Activated CD8-positive, alpha-beta T cell treated with anti-CD3 and anti-CD28 coated beads for 36 hours (primary cell): ENCODE measurements around the gene SPAG16. TPM values are rescaled to one million over a fixed set of nuclear protein-coding genes. Genes with fewer than 3 reads are reported as not detected.
"Not testable (repeated sequence)": the region's sequence is repeated elsewhere in the genome, so short reads cannot be mapped to it uniquely, and the experiment has no call there.

Source experiments
- ATAC-seq: fragments of 200-7000 bp; cut with Tn5 transposase; one replicate; pipeline ENCODE4 v1.10.0; 2021; ENCODE audit warnings: mild to moderate bottlenecking, moderate library complexity
- CTCF ChIA-PET: fragments of 350-600 bp; sonication (Branson Sonifier 250); formaldehyde crosslinking; loops from one replicate; lab custom pipeline; 2021; ENCODE audit warnings: antibody characterized with exemption; lab: Charles Lee
- POLR2A ChIA-PET: fragments of 350-600 bp; sonication (Branson Sonifier 250); formaldehyde crosslinking; loops from one replicate; lab custom pipeline; 2021; ENCODE audit warnings: antibody characterized with exemption; lab: Charles Lee
- DNase-seq: peaks from one replicate; pipeline ENCODE4 v3.0.0-alpha.2; 2020
- H3K27ac Mint-ChIP-seq: one replicate; pipeline ENCODE4 v1.8.0; 2021; ENCODE audit warnings: mild to moderate bottlenecking, mixed read lengths
- H3K27me3 Mint-ChIP-seq: one replicate; pipeline ENCODE4 v1.8.0; 2021; ENCODE audit warnings: mixed read lengths
- H3K36me3 Mint-ChIP-seq: one replicate; pipeline ENCODE4 v1.8.0; 2021; ENCODE audit warnings: low read depth, mixed read lengths
- H3K4me1 Mint-ChIP-seq: one replicate; pipeline ENCODE4 v1.8.0; 2021; ENCODE audit warnings: low read depth, mixed read lengths
- H3K4me3 Mint-ChIP-seq: one replicate; pipeline ENCODE4 v1.8.0; 2021; ENCODE audit warnings: mild to moderate bottlenecking, moderate library complexity, mixed read lengths
- H3K9me3 Mint-ChIP-seq: one replicate; pipeline ENCODE4 v1.8.0; 2021; ENCODE audit warnings: mixed read lengths
- intact Hi-C: fragments of 100-400 bp; cut with micrococcal nuclease; formaldehyde crosslinking; loops from one replicate; pipeline ENCODE4 v1.10.0; 2022
- total RNA-seq, 2 experiments: library from RNA; stranded (reverse); gene quantifications; one replicate each; pipeline ENCODE4 v1.2.3, GENCODE V29; 2021
- TF ChIP-seq, protein P1 (sequence below): fragments of 200-600 bp; IDR thresholded peaks from one replicate; pipeline ENCODE4 v1.8.0; 2022; ENCODE audit warnings: antibody characterized with exemption, mild to moderate bottlenecking

Gene SPAG16
- total RNA-seq, 2 experiments from 2014 or later, result 9.4 to 11.7 TPM

DNA sequence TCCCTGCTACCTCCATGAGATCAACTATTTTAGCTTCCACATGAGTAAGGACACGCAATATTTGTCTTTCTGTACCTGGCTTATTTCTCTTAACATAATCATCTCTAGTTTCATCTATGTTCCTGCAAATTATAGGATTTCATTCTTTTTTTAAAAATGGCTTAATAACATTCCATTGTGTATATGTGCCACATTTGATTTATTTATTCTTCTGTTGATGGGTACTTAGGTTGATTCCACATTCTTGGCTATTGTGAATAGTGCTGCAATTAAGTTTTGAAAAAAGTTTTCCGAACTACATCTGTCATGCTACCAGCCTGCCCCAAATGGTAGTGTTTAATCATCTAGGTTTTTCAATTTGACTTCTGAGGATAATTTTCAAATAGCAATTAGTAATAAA, 36.3 kb downstream of the SPAG16 start:
- ATAC-seq (no peak), DNase-seq (no peak)
- peaks cover 39% of the 10 kb centered on the region for H3K36me3 Mint-ChIP-seq
- intact Hi-C loops, result no loop called here
- CTCF ChIA-PET, result no interaction called here
- peaks cover 6% of the 10 kb centered on the region for H3K9me3 Mint-ChIP-seq
- H3K27ac Mint-ChIP-seq, result no peak overlapping the region
- POLR2A ChIA-PET, result no interaction called here
- H3K27me3 Mint-ChIP-seq, result no peaks in the 10 kb centered on the region
- no peaks in the 10 kb centered on the region for H3K4me1 Mint-ChIP-seq
- H3K4me3 Mint-ChIP-seq, result no peak overlapping the region
- TF ChIP-seq, protein P1, sequence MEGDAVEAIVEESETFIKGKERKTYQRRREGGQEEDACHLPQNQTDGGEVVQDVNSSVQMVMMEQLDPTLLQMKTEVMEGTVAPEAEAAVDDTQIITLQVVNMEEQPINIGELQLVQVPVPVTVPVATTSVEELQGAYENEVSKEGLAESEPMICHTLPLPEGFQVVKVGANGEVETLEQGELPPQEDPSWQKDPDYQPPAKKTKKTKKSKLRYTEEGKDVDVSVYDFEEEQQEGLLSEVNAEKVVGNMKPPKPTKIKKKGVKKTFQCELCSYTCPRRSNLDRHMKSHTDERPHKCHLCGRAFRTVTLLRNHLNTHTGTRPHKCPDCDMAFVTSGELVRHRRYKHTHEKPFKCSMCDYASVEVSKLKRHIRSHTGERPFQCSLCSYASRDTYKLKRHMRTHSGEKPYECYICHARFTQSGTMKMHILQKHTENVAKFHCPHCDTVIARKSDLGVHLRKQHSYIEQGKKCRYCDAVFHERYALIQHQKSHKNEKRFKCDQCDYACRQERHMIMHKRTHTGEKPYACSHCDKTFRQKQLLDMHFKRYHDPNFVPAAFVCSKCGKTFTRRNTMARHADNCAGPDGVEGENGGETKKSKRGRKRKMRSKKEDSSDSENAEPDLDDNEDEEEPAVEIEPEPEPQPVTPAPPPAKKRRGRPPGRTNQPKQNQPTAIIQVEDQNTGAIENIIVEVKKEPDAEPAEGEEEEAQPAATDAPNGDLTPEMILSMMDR, result no peak

DNA sequence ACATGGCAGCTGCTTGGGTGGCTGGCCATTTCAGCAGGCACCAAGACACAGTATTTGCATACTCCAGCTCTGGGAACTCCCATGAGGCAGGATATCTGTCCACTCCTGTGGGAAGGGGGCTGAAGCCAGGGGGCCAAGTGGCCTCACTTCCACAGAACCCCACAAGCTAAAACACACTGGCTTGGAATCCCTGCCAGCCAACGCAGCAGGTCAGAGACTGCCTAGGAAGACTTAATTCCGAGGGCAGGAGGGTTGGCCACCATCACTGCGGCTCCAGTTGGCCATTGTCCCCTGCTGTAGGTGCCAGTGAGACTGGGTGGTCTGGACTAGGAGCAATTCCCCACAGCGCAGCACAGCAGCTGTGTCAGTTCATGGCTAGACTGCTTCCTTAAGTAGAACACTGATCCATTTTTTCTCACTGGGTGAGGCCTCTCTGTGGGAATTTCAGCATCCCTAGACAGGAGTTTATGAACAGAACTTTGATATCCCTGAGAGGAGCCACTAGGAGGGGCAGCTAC, 52.0 kb downstream of the SPAG16 start:
- H3K27ac Mint-ChIP-seq, result no peak overlapping the region
- ATAC-seq (no peak), DNase-seq (no peak)
- ChIA-PET CTCF (no interaction called here), POLR2A (no interaction called here)
- H3K9me3 Mint-ChIP-seq, result peaks cover 43% of the 10 kb centered on the region
- no peaks in the 10 kb centered on the region for H3K27me3 Mint-ChIP-seq
- no peak overlapping the region for H3K4me3 Mint-ChIP-seq
- intact Hi-C loops, result no loop called here
- H3K36me3 Mint-ChIP-seq, result no peaks in the 10 kb centered on the region
- TF ChIP-seq, protein P1, result no peak
- H3K4me1 Mint-ChIP-seq, result no peaks in the 10 kb centered on the region

DNA sequence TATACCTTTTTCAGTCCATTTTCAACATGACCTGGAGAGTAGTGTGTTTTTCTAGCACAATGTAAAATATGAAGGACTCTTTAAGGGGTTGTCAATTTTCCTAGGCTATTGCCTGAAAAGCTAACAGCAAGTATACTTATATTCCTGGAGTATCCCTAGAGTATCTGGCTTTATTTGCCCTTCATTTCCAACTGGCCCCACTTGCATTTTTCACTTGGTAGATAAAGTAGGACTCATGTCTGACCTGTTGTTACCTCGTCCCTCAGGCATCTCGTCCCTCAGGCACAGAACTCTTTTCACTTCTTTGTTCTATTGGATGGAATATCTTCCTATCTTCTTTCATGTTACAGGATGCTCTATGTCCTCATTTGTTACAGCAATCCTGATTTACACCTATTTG, 69.2 kb downstream of the SPAG16 start:
- ChIA-PET CTCF (no interaction called here), POLR2A (no interaction called here)
- H3K4me3 Mint-ChIP-seq, result no peak overlapping the region
- TF ChIP-seq, protein P1, result no peak
- no peak overlapping the region for H3K27ac Mint-ChIP-seq
- H3K27me3 Mint-ChIP-seq, result no peaks in the 10 kb centered on the region
- no peak for DNase-seq
- intact Hi-C loops, result no loop called here
- ATAC-seq, result no peak
- H3K4me1 Mint-ChIP-seq, result no peaks in the 10 kb centered on the region
- H3K36me3 Mint-ChIP-seq, result peaks cover 2% of the 10 kb centered on the region
- H3K9me3 Mint-ChIP-seq, result peaks cover 4% of the 10 kb centered on the region

DNA sequence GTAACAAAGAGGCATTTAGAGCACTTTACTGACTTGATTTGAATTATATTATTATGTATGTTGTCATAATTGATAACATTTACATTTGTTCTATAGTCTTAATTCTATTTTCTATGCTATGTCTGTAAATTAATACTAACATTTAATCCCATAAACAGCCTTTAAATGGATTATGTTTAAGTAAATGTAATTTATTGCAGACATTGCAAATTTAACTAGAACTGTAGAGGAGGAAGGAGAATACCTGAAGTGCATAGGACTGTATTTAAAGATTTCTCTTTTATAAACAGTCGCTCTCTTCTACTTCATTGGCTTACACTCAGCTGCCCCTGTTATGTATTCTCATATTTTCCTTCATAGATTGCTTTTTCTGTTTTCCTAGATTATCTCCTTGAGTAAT, 92.4 kb downstream of the SPAG16 start:
- CTCF ChIA-PET, result no interaction called here
- ATAC-seq (no peak), DNase-seq (no peak)
- TF ChIP-seq, protein P1, result no peak
- intact Hi-C loops, result no loop called here
- H3K36me3 Mint-ChIP-seq, result no peaks in the 10 kb centered on the region
- no peak overlapping the region for H3K27ac Mint-ChIP-seq
- POLR2A ChIA-PET, result no interaction called here
- no peaks in the 10 kb centered on the region for H3K9me3 Mint-ChIP-seq
- H3K27me3 Mint-ChIP-seq, result no peaks in the 10 kb centered on the region
- H3K4me1 Mint-ChIP-seq, result no peaks in the 10 kb centered on the region
- no peak overlapping the region for H3K4me3 Mint-ChIP-seq

DNA sequence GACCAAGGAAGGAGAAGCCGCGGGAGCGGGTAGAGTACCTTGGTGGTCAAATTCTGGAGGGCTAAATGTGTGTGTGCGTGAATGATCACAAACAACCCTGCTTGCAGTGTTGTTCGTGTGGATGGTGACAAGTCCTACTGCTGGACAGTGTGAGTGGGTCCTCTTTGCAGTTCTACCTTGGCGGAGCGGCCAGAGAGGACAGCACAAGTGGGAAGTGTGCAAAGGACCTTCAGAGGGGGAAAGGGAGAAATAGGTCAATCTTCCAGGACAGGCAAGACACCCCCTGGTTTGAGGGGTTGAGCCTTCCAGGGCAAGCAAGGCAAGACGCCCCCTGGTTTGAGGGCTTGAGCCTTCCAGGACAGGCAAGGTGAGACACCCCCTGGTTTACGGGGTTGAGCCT, 122.8 kb downstream of the SPAG16 start:
- H3K4me1 Mint-ChIP-seq, POLR2A ChIA-PET, H3K36me3 Mint-ChIP-seq, H3K9me3 Mint-ChIP-seq, H3K27ac Mint-ChIP-seq, ATAC-seq, H3K27me3 Mint-ChIP-seq, DNase-seq, intact Hi-C loops, H3K4me3 Mint-ChIP-seq, CTCF ChIA-PET: not testable (repeated sequence)

DNA sequence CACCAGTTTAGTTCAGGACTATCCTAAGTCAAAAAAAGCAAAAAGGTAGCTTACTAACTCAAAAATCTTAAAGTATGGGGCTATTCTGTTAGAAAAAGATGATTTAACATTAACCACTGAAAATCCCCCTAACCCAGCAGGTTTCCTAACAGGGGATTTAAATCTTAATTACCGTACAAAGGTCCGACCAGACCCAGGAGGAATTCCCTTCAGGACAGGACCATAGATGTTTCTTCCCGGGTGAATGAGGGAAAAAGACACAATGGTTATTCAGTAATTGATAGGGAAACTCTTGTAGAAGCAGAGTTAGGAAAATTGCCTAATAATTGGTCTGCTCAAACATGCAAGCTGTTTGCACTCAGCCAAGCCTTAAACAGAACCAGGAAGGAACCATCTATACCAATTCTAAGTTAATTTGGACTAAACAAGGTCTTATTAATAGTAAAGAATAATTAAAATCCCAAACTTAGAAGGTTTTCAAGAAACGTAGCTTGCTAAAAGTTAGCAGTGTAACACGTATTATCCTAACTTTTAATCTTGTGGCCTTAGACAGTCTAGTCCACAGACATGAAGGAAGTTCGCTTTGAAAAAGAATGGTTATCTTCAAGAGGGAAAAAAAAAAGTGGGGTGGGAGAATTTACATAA, 124.3 kb downstream of the SPAG16 start:
- DNase-seq, H3K9me3 Mint-ChIP-seq, H3K27ac Mint-ChIP-seq, H3K36me3 Mint-ChIP-seq, H3K4me1 Mint-ChIP-seq, CTCF ChIA-PET, H3K27me3 Mint-ChIP-seq, H3K4me3 Mint-ChIP-seq, POLR2A ChIA-PET, intact Hi-C loops, ATAC-seq: not testable (repeated sequence)

DNA sequence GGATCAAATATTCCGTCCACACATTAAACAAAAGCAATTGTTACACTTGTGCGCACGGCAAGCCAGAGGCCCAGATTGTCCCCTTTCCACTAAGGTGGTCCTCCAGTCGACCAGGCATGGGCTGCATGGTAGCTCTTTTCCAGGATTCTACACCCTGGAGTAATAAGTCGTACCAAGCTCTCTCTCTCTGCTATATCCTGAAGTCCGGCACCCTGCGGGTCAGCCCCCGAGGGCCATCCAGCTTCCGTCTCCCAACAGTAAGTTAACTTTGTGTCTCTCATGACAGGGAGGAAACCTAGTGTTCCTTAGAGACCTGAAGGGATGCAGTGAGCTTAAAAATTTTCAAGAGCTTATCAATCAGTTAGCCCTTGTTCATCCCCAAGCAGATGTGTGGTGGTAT, 126.4 kb downstream of the SPAG16 start:
- H3K36me3 Mint-ChIP-seq, H3K27me3 Mint-ChIP-seq, H3K27ac Mint-ChIP-seq, H3K4me1 Mint-ChIP-seq, intact Hi-C loops, ATAC-seq, CTCF ChIA-PET, DNase-seq, H3K9me3 Mint-ChIP-seq, H3K4me3 Mint-ChIP-seq, POLR2A ChIA-PET: not testable (repeated sequence)
